Prostate gland (tissue), 2 donors: Measurements from ENCODE around the gene PPP1R14B. TPM values are rescaled to one million over a fixed set of nuclear protein-coding genes. Genes with fewer than 3 reads are reported as not detected.

Experiments used
- DNase-seq: peaks from one replicate; pipeline ENCODE4 v3.0.0-alpha.2; 2019; ENCODE audit warnings: low spot score
- H3K27ac ChIP-seq, 2 donors: fragments of 200-600 bp; sonication (generic); 2 replicates each; pipeline ENCODE4 v1.5.1; 2017 to 2019
- H3K27me3 ChIP-seq: fragments of 200-600 bp; sonication (generic); replicated peaks from 2 replicates; pipeline ENCODE4 v1.5.1; 2019; ENCODE audit not compliant: insufficient read depth
- H3K36me3 ChIP-seq, 2 donors: fragments of 200-600 bp; sonication (generic); 1 replicate in 1 of 2; 2 replicates in 1 of 2; pipeline versions ENCODE4 v1.5.1 to v1.8.1; 2017 to 2019
- H3K4me1 ChIP-seq: fragments of 200-600 bp; sonication (generic); replicated peaks from 2 replicates; pipeline ENCODE4 v1.5.1; 2019
- H3K4me3 ChIP-seq, 2 donors: fragments of 200-600 bp; sonication (generic); 2 replicates each; pipeline ENCODE4 v1.5.1; 2017 to 2019
- H3K9me3 ChIP-seq: fragments of 200-600 bp; sonication (generic); 2 replicates; pipeline ENCODE4 v1.5.1; 2017
- POLR2A ChIP-seq: fragments of 450-650 bp; IDR thresholded peaks from one replicate; pipeline ENCODE4 v1.6.1; 2016; ENCODE audit warnings: antibody characterized with exemption, mild to moderate bottlenecking
- POLR2AphosphoS5 ChIP-seq: sonication (generic); formaldehyde crosslinking; IDR thresholded peaks from one replicate; pipeline ENCODE4 v1.6.1; 2017; ENCODE audit warnings: antibody characterized with exemption
- WGBS: methylation state at CpG from one replicate; pipeline ENCODE4 v1.1.5; 2018; 5-methylcytosine and 5-hydroxymethylcytosine counted together
- intact Hi-C: fragments of 100-400 bp; cut with DNase I; formaldehyde crosslinking; loops from one replicate; pipeline ENCODE4 v1.14.2; 2022
- total RNA-seq, 2 donors: library from RNA; depleted of rRNA; stranded (reverse); fragments of >200 nt; gene quantifications; one replicate each; pipeline ENCODE4 v1.1.0, GENCODE V29; 2016
- TF ChIP-seq, protein P1 (sequence below), 4 experiments: fragments of 200-600 bp in 2 of 4; fragments of 450-650 bp in 2 of 4; sonication (generic) in 2 of 4; IDR thresholded peaks; 1 replicate in 3 of 4; 2 replicates in 1 of 4; pipeline ENCODE4 v1.5.1; 2016 to 2019; ENCODE audit warnings: antibody characterized with exemption in 4 of 4, mild to moderate bottlenecking in 2 of 4, moderate library complexity in 2 of 4

Gene PPP1R14B
- total RNA-seq, 2 donors from 2014 or later = 60.5 to 69.3 TPM

DNA sequence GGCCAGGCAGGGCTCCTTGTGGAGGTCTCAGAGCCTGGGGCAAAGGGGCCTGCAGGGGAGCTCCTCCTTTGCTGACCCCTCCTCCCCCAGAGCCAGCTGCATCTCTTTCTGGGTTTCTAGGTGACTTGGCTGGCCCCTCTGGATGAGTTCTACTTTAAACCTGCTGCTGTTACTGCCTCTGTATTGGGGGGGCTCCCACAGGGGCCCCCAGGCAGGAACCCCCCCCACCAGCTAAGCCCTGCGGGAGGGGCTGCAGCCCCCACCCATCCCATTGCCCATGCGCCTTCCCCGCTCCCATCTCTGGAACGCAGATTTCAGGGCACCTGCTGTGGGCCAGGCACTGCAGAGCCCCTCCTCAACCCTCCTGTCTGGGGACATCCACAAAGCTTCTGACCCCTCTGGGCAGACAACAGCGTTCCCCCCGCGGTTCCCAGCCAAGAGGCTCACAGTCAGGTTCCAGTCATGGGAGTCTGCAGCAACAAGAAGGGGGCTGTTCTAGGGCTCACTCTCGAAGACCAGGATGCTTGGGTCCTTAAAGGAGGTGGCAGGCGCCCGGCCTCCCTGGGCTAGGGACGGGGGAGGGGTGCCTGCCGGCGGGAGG, 3.8 kb upstream of the PPP1R14B start:
- H3K4me1 ChIP-seq = peaks cover 16% of the 10 kb centered on the region
- no peaks in the 10 kb centered on the region for H3K27me3 ChIP-seq
- H3K36me3 ChIP-seq = no peaks in the 10 kb centered on the region
- 24% methylated on average over 13 of the region's 13 CpGs for WGBS
- H3K27ac ChIP-seq = peak overlapping the region in 1 of 2 donors; percentile 83
- H3K4me3 ChIP-seq = peak overlapping the region; percentile 73 to 90
- no peaks in the 10 kb centered on the region for H3K9me3 ChIP-seq
- no peak for DNase-seq
- intact Hi-C loops = loop anchor here (5.0 kb wide), 1 partner anchor 52 kb away; the partner anchor contains the start of gene CATSPERZ
- TF ChIP-seq POLR2A (no peak), POLR2AphosphoS5 (no peak)
- TF ChIP-seq, protein P1, sequence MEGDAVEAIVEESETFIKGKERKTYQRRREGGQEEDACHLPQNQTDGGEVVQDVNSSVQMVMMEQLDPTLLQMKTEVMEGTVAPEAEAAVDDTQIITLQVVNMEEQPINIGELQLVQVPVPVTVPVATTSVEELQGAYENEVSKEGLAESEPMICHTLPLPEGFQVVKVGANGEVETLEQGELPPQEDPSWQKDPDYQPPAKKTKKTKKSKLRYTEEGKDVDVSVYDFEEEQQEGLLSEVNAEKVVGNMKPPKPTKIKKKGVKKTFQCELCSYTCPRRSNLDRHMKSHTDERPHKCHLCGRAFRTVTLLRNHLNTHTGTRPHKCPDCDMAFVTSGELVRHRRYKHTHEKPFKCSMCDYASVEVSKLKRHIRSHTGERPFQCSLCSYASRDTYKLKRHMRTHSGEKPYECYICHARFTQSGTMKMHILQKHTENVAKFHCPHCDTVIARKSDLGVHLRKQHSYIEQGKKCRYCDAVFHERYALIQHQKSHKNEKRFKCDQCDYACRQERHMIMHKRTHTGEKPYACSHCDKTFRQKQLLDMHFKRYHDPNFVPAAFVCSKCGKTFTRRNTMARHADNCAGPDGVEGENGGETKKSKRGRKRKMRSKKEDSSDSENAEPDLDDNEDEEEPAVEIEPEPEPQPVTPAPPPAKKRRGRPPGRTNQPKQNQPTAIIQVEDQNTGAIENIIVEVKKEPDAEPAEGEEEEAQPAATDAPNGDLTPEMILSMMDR (IDR thresholded peaks at IDR 0.05) = no peak

DNA sequence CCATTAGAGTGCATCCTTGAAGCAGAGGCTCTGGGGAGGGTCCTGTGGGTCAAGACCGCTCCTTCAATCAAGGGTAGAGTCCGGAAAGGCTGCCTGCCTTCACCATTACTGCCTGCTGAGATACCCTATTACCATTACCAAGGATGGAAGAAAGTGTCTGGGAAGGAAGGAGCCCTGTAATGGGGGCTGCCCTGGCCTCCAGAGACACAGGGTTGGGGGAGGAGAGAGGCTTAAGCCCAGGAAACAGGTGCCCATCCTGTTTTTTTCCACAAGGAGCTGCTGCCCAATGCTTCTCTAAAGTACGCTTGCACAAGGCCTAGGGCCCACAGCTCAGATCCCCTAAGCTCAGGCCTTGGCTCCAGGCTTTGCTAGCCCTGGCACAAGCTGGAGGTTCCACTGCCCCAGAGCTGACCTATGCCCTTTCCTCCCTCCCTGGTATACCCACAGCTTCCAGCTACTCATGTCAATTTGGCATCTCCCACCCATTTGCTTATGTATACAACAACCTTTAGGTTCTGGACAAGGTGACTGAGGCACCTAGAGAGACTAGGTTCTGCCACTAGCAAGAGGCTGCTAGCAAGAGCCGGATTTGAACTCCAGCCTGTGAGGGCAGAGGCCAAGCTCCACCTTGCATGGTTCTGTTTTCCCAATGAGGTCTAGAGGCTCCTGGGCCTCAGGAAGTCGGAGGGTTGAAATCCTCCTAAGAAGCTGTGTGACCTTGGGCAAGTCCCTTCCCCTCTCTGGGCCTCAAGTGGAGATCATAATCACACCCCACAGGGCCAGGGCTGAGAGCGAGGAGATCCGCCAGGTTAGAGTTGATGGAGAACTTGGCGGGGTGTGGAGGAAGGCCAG, 3.0 kb upstream of the PPP1R14B start:
- TF ChIP-seq, protein P1 (IDR thresholded peaks at IDR 0.05) = no peak
- TF ChIP-seq POLR2AphosphoS5 (no peak), POLR2A (no peak)
- 91% methylated on average over 8 of the region's 8 CpGs for WGBS
- no peaks in the 10 kb centered on the region for H3K9me3 ChIP-seq
- no peaks in the 10 kb centered on the region for H3K36me3 ChIP-seq
- peaks cover 22% of the 10 kb centered on the region for H3K4me1 ChIP-seq
- intact Hi-C loops = loop anchor here (5.0 kb wide), 1 partner anchor 53 kb away; the partner anchor contains the start of gene CATSPERZ
- no peaks in the 10 kb centered on the region for H3K27me3 ChIP-seq
- H3K4me3 ChIP-seq = no peak overlapping the region
- H3K27ac ChIP-seq = no peak overlapping the region
- no peak for DNase-seq

DNA sequence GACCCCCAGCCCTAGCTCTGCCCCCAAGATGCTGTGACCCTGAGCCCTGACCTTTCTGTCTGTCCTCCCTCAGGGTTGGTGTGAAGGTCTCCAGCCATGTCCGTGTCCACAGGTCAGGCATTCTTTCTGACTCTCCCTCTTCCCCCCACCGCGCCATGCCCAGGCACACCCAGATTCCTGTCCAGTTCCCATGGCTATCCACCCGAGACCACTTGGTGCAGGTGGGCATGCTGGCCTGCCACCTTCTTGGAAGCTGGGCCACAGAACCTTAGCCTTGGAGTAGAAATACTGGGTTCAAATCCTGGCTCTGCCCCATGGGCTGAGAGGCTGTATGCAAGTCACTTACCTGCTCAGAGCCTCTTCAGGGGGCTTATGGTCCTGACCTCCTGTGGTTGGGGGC, 2.3 kb upstream of the PPP1R14B start:
- intact Hi-C loops = no loop called here
- Histone ChIP-seq H3K4me1 (peaks cover 22% of the 10 kb centered on the region), H3K9me3 (no peaks in the 10 kb centered on the region), H3K4me3 (no peak overlapping the region), H3K27me3 (no peaks in the 10 kb centered on the region), H3K36me3 (no peaks in the 10 kb centered on the region), H3K27ac (no peak overlapping the region)
- TF ChIP-seq, protein P1 (IDR thresholded peaks at IDR 0.05) = no peak
- TF ChIP-seq POLR2A (no peak), POLR2AphosphoS5 (no peak)
- no peak for DNase-seq
- 97% methylated on average over 4 of the region's 4 CpGs for WGBS

DNA sequence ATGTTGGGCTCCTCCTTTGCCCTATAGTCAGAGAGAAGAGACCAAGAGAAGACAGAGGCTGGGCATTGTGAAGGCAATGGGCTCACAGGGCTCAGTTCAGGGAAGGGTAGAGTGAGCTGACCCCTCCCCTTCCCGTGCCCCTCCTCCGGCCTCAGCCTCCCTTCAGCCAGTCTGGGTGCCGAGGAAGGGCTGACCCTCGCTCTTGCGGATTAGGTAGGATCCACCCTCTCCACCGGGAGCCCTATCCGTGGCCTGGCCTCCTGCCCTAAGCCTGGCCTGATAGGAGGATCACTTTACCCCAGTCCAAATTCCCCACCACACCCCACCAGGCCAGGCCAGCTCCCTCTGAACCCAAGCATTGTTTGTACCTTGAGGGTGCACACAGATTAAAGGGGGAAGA, 1.8 kb upstream of the PPP1R14B start:
- 72% methylated on average over 6 of the region's 7 CpGs for WGBS
- H3K4me1 ChIP-seq = peaks cover 22% of the 10 kb centered on the region

More for the DNA sequence above, 1.8 kb upstream of the PPP1R14B start:
- Histone ChIP-seq H3K4me3 (no peak overlapping the region), H3K36me3 (no peaks in the 10 kb centered on the region), H3K27me3 (no peaks in the 10 kb centered on the region), H3K27ac (no peak overlapping the region), H3K9me3 (no peaks in the 10 kb centered on the region)
- intact Hi-C loops = no loop called here
- DNase-seq = no peak
- no peak for TF ChIP-seq POLR2A
- TF ChIP-seq POLR2AphosphoS5 = no peak
- TF ChIP-seq, protein P1 (IDR thresholded peaks at IDR 0.05) = no peak
